ENCODE results near the gene ELL.

The ELL gene

DNA sequence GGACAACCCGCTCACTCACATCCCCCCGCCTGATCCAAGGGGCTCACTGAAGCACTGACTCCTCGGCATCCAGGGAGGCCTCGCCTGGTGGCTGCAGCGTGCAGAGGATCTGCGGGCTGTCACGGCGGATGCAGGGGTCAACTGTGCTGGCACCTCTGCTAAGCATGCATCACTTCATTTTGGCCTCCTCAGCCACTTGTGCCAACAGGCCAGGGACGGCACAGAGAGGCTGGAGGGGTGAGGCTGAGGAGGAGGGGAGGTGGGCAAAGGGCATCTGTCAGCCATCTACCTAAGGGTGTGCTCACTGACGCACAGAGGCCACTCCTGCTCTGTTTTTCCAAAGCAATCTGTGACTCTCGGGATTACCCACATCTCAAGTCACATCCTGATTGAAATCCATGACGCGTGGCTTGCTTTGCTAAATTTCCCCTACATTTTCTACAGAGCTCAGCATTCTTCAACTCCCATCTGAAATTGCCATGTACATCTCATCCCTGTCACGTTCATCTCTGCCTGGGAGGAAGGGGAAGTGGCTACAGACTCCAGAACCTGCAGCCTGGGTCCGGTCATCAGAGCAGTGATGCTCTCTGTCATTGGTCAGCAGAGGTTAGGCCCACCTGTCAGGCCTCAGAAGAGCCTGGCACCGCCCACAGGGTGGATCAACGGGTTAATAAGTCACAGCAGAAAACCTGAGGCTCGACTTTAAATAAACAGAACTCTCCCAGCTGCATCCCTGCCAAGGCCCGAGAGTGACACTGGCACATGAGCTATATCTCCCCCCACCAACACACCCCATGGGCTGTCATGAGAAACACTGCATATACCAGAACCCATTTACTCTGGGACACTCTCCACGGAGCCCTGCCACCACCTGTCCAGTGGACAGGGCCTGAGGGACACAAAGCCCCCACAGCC, 17.6 kb downstream of the ELL start:
- no peak for DNase-seq

DNA sequence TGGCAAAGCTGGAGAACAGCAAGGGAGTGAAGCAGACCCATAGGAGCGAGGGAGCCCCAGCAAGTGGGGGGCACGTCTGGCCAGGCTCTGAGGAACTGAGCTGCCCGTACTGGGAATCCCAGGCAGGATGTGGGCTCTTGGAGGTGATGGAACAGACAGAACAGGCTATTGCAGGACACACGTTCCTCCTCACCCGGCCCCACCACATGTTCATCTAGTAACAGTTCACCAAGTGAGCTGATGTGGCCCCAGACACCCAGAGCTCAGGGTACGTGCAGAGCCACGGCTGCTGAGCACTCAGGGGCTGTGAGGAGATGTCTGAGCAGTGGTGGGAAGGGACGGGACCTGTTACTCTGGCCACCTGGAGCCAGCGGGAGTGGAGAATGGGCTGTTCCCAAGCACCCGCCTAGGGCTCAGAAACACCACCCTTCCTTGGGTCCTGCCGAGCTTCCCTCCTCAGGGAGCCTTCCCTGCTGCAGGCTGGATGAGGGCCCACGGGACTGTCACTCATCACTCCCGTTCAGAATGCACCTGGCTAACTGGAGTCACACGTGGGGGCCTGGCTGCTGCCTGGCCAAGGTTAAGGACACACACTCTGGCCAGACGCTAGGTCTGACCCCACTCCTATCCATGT, 18.4 kb downstream of the ELL start:
- peak; percentile 15 for DNase-seq

DNA sequence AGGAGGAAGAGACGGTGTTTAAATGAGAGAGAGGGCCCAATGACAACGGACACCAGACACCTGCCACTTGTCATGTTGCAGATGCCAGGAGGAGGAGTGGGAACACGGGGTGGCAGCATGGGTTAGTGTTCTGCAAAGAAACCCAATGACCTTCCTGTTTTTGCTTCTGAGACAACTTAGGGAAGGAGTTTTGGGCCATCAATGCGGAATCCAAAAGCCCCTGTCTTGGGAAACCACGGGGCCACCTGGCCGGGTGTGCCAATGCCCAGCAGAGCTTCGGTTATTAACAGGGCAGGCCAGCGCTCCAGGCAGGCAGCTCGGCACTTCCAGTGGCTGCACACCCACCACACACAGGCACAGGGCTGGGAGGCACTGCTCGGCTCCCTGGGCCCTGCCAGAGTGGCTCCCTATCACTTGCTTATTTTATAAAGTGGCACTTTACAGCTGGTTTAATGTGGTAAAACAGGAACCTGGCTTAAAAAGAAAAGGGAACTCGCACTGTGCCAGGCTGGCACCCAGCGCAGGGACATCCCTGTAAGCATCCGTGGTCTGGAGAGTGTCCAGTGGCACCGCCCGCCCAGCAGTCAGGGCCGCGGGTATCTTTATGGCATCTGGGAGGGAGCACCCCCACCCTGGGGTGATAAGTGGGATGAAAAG, 19.1 kb downstream of the ELL start:
- peak; percentile 82 for DNase-seq

DNA sequence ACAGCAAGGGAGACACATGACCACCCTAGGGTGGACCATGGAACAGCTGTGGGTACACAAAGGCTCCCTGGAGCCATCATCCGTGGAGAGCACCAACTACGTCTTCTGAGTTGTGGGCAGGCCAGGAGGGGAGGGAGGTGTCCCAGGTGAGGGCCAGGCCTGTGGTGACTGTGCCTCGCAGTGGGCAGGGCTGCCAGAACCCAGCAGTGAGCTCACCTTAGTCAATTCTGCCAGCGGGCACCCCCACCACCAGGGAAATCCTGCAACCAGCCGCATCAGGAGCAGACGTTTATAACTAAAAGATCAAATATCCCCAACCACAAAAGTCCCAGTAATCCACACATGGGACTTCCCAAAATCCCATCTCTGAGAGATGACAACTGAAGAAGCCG, 19.6 kb downstream of the ELL start:
- DNase-seq, result no peak

DNA sequence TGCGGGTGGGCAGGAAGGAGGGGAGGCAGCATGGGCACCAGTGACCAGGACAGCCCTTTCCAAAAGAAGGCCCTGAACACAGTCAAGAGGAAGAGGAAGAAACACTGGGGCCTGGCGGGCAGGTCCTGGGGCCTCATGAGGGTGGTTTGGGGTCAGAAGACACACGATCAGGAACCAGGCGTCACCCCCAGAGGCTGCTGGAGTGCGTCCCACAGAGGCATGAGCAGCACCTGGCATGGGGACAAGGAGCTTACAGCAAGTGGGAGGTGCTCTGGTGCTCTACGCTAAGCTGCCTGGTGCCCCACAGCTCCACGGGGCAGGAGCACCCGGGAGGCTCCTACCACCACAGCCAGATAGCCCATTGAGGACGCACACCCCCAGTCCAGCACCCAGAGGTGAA, 20.0 kb downstream of the ELL start:
- peak; percentile 70 for DNase-seq

DNA sequence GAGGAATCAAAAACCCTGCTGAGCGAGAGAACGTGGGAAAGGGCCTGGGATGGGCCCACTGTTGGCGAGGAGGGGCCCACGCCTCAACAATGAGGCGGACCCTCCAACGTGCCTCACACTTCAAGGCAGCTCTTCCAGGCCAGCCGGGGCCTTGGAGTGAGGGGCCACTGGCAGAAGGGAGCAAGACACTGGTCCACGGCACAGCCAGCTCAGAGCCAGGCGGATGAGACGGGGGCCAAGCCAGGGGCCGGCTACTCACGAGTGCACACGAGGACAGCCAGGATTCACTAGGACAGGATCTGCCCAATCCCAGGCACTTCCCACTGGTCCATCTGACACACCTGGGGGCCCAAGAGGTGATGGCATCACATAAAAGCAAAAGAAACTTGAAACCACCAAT, 20.5 kb downstream of the ELL start:
- no peak for DNase-seq

DNA sequence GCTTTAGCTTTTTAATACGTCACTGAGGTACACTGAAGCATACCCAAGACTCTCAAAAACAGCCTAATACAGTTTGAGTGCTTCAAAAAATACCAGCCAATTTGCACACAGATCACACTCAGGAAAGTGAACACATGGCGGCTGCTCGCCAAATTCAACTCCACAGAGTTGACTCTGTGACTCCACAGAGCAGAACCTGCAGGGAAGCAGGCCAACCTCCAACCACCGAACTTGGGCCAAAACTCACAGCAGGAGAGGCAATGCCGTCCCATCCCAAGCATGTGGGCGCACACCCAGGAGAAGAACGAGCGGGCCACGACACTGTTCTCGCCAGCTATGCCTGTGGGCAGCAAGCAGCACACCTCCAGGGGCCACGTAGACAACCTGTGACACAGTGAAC, 21.1 kb downstream of the ELL start:
- DNase-seq, result no peak

DNA sequence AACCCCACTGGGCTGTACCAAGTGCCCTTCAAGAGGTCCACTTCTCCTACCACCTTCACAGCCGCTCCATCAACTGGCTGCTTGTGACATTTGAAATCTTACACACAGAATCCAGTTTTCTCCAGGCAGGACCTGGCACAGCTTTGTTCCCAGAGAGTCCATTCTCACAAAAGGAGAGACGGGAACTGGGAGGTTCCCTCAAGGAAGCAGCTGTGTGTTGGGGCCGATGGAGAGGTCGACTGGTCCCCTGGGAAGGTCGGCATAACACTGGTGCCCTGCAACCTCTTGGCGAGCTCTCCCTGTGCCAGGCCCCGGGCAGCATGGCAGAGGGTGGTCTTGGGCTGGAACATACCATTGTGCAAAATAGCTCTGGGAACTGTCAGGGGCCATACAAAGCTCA, 21.5 kb downstream of the ELL start:
- no peak for DNase-seq

DNA sequence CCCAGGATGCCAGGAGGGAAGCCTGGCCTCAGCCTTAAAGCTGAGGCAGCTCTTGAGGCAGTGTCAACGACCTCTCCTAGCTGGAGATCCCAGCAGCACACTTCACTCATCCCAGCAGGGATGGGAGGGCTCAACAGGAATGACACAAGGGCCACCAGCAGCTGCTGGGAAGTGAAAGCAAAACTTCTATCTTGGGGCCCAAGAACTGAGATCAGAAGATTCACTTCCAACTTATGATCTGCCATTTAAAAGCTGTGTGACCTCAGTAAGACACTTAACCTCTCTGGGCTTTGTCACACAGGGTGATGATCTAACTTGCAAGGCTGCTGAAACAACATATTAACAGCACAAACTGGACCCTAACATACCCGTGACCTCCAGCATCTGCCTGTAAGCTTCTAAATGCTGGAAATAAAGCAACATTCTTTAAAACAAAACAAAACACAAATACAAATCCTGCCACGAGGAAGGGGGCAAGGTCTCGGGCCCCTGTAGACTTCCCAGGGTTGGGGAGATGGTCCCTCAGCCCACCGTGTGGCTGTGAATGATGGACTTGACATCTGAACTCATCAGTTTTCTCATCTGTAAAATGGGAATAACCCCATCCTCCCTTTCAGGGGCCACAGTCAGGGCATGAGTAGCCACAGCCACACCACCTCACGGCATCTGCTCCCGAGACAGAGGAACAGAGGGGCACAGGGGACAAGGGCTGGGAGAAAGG, 22.7 kb downstream of the ELL start:
- DNase-seq, result no peak

DNA sequence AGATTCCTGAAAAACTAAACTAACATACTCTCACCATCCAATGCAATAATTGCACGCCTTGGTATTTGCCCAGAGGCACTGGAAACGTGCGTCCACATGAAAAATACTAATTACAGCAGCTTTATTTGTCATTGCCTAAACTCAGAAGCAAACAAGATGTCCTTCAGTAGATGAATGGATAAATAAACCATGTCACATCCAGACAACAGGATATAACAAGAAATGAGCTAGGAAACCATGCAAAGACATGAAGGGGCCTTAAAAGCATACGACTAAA, 25.0 kb downstream of the ELL start:
- DNase-seq, result no peak

DNA sequence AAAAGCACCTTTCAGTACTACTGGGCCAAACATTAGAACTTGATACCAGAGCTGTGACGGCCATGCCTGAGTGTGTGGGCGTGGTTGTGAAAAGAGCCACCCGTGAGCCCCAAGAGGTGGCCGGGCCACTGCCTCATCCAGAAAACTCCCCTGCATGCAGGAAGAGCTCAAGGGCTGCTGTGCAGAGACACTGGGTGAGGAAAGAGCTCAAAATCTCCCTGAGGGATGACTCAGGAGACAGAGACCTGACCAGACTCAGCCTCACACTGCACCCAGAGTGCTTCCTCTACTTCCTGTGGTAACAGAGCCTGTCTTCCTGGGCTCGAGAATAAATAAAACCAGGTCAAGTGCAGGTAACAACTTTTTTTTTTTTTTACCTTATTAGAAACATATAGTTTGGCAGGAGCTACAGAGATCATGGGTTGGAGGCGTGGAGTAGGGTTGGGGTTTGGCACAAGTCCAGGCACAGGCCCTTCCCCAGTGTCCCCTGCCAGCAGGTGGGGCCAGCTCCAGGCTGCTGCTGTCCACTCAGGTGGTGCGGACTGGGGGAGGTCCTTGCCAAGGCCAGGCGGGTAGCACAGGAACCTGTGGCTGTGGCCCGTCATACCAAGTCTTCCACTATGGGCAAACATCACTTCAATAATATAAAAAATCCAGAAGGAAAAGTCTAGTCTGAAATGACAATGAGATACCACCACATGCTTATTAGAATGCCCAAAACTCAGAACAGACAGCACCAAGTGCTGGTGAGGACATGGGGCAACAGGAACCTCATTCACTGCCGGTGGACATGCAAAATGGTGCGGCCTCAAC, 25.5 kb downstream of the ELL start:
- DNase-seq, result peak; percentile 61

DNA sequence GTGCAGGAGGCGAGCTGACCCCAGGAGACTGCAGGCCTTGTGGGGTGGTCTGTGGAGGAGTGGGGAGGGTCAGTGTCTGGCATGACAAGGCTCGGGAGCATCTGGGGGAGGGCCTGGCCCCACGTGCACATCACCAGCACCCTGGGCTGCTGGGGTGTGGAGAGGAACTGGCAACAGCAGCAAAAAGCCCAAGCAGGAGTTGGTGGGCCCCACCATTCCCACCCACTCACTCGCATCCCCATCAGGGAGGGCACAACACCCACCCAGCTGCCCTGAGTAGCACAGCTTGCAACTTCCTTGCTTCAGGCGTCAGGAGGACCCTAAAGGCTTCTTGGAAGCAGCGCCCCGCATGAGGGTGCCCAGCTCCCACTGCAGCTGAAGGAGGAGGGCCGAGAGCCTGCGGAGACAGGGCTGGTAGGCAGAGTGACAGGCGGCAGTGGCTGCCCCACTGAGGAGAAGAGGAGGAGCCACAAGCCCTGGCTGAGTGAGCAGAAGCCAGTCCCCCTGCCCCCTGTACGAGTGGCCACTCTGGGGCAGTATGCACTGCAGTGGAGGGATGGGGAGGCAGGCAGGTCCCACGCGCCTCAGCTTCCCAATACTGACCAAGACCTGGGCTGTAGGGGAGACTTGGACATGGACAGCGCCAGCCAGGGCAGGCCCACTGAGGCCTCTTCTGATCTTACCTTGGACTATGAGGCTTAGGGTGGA, 26.5 kb downstream of the ELL start:
- DNase-seq, result no peak

DNA sequence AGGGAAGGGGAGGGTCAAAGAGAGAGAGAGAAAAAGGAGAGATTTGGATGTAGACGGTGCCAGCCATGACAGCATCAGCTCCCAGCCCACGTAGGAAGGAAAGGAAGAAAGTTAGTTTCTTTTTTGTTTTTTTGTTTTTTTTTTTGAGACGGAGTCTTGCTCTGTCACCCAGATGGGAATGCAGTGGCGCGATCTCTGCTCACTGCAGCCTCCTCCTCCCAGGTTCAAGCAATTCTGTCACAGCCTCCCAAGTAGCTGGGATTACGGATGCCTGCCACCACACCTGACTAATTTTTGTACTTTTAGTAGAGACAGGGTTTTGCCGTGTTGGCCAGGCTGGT, 27.6 kb downstream of the ELL start:
- DNase-seq, result no peak

DNA sequence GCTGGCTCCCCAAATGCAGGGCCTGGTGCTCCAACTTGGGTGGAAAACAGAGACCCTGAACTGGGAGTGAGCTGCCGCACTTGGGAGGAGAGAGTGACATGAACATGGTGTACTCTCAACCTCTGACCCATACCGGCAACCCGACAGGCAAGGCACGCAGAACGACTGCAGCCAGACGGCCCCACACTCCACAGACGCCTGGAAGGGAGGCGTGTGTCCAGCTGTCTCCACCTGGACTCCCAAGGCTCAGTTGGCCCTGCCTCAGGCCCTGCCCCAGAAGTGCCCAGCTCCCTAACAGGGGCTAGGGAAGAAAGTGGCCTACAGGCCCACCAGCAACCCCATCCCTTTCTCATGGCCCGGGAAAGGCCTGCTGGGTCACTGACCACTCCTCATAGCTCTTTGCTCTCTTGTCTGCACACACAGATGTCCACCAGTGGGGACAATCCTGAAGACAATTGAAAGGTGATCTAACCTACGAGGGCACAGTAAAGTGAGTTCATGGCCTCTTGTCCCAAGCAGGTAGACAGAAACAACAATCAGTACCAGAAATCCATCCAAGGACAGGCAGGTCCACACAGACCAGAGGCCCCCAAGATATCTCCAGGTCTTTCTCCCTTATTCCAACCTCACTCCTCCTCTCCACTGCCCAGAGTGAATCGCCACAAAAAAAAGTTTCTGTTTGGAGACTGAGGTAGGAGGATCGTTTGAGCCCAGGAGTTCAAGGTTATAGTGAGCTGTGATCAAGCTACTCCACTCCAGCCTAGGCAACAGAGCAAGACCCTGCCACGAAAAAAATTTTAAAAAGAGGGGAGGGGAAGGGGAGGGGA, 28.2 kb downstream of the ELL start:
- DNase-seq, result no peak

DNA sequence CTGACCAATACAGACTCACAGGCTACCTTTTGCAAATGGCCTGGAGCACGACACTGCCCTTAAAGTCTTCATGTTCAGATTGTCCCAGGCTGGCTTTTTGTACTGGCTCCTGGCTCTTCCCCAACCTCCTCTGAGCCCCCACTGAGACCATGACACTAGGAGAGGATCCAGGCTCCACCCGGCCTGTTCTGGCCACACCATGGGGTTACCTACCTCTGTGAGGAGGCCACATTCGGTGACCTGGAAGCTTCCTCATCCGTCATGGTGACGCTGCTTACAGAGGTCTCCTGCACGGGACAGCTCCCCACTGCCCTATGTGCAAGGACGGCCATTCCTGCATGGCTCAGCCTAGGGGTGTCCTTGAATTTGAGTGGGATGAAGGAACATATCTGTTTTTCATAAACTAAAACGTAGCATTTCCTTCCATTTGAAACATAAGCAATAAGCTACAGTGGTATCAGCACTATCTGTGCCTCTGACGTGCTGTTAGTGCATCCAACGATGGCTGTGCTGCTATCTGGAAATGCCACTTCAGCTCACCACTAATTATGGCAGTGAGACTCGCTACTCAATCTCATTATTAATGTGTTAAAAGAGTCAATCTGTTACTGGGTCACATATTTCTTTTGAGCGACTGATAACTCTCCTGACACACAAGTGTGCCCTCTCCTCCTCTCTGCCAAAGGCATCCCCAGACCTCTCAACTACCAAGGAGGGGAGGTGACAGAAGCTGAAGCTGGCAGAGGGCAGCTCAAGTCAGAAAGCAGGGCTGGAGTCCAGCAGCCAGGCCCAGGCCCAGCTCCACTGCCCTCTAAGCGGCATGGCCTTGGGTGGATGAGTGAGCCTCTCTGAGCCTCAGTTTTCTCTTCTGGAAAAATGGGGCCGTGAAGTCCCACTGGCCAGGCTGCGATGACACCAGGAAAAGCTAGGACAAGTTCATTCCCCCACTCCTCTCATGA, 29.6 kb downstream of the ELL start:
- no peak for DNase-seq

DNA sequence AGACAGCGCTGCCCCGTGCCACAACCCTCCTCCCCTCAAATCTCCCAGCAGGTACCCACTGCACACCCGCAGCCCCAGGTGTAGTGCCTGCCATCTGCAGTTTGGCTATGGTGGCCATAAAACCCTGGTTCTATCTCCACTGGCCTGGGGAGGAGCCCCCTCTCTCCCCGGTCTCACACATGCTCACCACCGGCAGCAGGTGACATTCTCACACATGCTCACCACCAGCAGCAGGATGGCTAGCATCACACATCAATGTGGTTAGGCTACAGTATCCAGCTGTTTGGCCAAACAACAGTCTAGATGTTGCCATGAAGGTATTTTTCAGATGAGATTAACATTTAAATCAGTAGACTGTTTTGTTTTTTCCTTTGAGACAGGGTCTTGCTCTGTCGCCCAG, 31.1 kb downstream of the ELL start:
- no peak for DNase-seq

DNA sequence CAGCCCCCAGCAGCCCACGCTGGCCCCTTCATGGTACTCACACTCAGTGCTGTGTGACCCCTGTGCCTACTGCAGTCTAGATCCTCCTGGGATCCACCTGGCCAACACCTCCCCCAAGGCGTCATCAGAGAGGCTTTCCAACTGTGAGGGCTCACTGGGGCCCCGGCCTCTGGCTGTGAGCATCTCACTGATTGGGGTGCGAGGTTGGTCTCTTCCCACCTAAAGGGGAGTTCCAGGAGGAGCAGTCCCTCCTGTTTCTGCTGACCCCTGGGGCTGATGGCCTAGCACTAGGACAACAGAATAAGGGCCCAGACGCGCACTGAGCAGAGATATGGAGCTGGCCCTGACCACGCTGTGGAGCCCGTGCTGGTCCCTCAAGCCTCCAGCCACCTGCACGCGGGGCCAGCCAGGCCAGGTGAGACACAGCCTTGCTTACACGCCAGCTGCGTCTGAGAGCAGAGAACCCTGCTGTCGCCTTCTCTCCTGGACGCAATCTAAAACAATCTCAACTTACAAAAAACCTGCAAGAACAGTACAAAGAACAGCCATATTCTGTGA, 32.2 kb downstream of the ELL start:
- no peak for DNase-seq

DNA sequence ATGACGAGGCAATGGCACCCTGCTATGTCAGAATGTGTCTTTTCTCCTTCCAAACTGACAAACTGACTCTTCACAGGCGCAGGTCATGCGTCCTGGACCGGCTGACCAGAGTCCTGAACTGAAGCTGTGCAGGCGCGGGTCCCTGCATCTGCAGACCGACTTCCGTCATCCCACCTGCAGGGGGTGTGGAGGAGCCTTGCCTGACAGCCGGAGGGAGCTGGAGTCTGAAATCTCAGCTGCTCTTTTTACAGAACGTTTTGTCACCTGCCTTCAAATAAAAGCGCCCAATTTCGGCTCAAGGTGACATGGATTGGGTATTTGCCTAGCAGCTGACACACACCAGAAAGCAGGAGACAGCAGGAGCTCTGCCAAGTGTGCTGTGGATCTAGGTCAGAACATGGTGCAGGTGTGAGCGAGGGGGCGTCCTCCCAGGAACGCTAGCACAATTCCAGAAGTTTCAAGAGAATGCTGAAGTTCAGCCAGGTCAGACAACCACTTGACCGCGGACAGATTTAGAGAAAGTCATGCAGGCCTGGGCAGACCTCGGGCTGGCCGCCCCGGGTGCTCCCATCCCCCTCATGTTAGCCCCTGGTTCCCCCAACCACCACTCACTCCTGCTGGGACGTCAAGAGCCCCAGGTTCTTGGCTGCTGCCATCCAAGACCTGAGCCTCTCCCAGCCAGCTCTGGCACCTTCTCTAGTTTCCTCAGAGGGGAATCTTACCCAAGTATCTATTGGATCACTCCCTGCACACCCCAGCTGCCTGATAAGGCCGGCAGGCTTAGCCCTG, 32.8 kb downstream of the ELL start:
- DNase-seq, result no peak

DNA sequence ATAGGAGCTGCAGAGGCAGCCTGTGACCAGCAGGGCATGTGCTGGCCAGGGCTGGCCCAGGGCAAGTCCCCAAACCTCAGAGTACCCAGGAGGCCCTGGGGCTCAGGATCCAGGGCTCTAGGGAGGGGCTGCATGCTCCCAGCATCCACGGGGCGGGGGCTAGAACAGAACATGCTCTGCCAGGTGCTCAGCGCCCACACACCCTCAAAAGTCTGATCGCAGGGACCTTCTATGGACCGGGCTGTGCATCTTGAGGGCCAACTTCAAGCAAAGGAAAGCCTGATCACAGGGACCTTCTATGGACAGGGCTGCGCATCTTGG, 33.5 kb downstream of the ELL start:
- no peak for DNase-seq
